ENCODE data around the gene LRP1B.

Gene LRP1B

GRCh38 chr2:140186313-140186712 lies 1944.5 kb downstream of the LRP1B start:
- H3K27me3 Mint-ChIP-seq, result no peaks in the 10 kb centered on the region
- H3K4me3 Mint-ChIP-seq, result no peak overlapping the region
- no peaks in the 10 kb centered on the region for H3K36me3 Mint-ChIP-seq
- H3K27ac Mint-ChIP-seq, result no peak overlapping the region
- no peaks in the 10 kb centered on the region for H3K4me1 Mint-ChIP-seq
- H3K9me3 Mint-ChIP-seq, result no peaks in the 10 kb centered on the region

GRCh38 chr2:140185076-140185475 lies 1945.7 kb downstream of the LRP1B start:
- Mint-ChIP-seq H3K4me3 (no peak overlapping the region), H3K27me3 (no peaks in the 10 kb centered on the region), H3K4me1 (no peaks in the 10 kb centered on the region), H3K9me3 (no peaks in the 10 kb centered on the region), H3K36me3 (no peaks in the 10 kb centered on the region), H3K27ac (no peak overlapping the region)

GRCh38 chr2:140183056-140183765 lies 1947.6 kb downstream of the LRP1B start:
- Mint-ChIP-seq H3K9me3 (no peaks in the 10 kb centered on the region), H3K27me3 (no peaks in the 10 kb centered on the region), H3K27ac (no peak overlapping the region), H3K4me1 (no peaks in the 10 kb centered on the region), H3K36me3 (no peaks in the 10 kb centered on the region), H3K4me3 (no peak overlapping the region)
